ENCODE results near the gene DPY19L1. TPM values are rescaled to one million over a fixed set of nuclear protein-coding genes. Genes with fewer than 3 reads are reported as not detected.
"Not testable (repeated sequence)": the region's sequence is repeated elsewhere in the genome, so short reads cannot be mapped to it uniquely, and the experiment has no call there.

Gene DPY19L1
- total RNA-seq, 4 donors from 2014 or later = 10.8 to 14.3 (median 11.8) TPM

DNA sequence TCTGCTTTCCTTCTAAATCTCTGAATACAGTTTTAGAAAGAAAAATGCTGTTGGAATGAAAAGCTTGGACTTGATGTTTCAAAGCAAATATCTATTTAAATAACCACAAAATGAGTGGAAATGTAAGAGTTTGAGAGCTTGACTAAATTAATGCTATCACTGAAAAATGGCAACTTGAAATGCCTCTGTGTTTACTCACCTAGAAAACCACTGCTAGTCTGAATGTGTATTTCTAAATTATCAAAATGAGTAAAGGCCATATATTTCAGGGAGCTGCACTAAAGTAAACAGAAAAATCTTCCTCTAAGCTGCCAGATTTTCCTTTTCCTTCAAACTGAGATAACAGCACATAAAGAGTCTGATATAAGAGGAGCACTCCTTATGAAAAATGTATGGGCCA, 87.9 kb downstream of the DPY19L1 start:
- no peak for DNase-seq (ENCODE audit: extremely low spot score)
- H3K36me3 ChIP-seq = peaks cover 0 to 6% (median 2%) of the 10 kb centered on the region in 4 donors
- H3K27ac ChIP-seq (replicated peaks in 1 of 4) = no peak overlapping the region
- H3K4me1 ChIP-seq = no peaks in the 10 kb centered on the region
- no peak overlapping the region for H3K4me3 ChIP-seq
- intact Hi-C loops (cut with DNase I) = no loop called here
- H3K27me3 ChIP-seq = no peaks in the 10 kb centered on the region
- H3K9me3 ChIP-seq = no peaks in the 10 kb centered on the region
- no peak for TF ChIP-seq POLR2A (IDR thresholded peaks at IDR 0.05; ENCODE audit: low read depth)

DNA sequence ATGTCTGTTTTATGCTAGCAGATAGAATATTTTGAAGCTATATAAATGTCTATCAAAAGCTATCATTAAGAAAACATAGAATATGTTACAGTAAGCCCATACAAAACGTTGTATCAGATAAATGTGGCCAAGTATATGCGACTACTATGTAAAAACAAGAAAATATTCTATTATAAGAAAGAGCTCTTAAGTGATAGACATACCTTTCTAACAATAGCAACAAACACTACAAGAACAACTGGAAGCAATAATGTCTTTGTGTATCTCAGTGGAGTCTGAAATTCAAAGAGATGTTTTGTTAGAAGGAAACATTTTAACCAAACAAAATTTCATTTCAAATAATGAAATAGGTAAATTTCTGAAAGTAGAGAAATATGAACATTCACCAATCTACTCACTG, 89.9 kb downstream of the DPY19L1 start:
- H3K27me3 ChIP-seq; H3K4me1 ChIP-seq; DNase-seq (ENCODE audit: extremely low spot score); H3K36me3 ChIP-seq; H3K4me3 ChIP-seq; H3K9me3 ChIP-seq; H3K27ac ChIP-seq (replicated peaks in 1 of 4); intact Hi-C loops (cut with DNase I): not testable (repeated sequence)
- WGBS = 86% methylated on average over 2 of the region's 2 CpGs

DNA sequence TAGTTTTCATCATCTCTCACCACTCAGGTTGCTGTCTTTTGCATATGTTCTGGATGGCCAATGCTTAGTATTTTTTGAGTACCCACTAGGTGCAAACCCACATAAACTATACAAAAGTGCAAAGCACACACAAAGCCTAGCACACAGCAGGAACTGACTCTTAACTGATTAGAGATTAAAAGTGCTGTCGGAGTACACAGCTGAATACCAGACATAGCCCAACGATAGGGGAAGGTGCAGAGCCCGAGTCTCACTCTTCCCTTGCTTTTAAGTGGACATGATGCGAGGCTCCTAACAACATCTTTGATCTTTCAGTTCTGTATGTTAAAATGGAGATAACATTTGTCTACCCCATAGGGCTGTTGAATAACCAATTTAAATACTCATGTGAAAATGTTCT, 90.8 kb downstream of the DPY19L1 start:
- 82% methylated on average over 4 of the region's 4 CpGs for WGBS
- H3K27me3 ChIP-seq = no peaks in the 10 kb centered on the region
- H3K4me1 ChIP-seq = no peaks in the 10 kb centered on the region
- DNase-seq (ENCODE audit: extremely low spot score) = no peak
- intact Hi-C loops (cut with DNase I) = no loop called here
- no peaks in the 10 kb centered on the region for H3K9me3 ChIP-seq
- no peak overlapping the region for H3K4me3 ChIP-seq
- peaks cover 0 to 4% (median 0%) of the 10 kb centered on the region in 4 donors for H3K36me3 ChIP-seq
- H3K27ac ChIP-seq (replicated peaks in 1 of 4) = no peak overlapping the region
- TF ChIP-seq CTCF (IDR thresholded peaks at IDR 0.05) = no peak
- TF ChIP-seq EP300 (IDR thresholded peaks at IDR 0.05) = no peak
- TF ChIP-seq POLR2A (IDR thresholded peaks at IDR 0.05; ENCODE audit: low read depth) = no peak
- TF ChIP-seq POLR2AphosphoS5 (IDR thresholded peaks at IDR 0.05) = no peak

- H3K36me3 ChIP-seq; DNase-seq (ENCODE audit: extremely low spot score); H3K4me3 ChIP-seq; H3K27me3 ChIP-seq; H3K27ac ChIP-seq (replicated peaks in 1 of 4); intact Hi-C loops (cut with DNase I); H3K9me3 ChIP-seq; H3K4me1 ChIP-seq: not testable (repeated sequence)
- WGBS = 51% methylated on average over 7 of the region's 7 CpGs
Measured at GRCh38 chr7:34945894-34946477, 91.3 kb downstream of the DPY19L1 start.

- WGBS = 93% methylated on average over 6 of the region's 6 CpGs
Measured at GRCh38 chr7:34939175-34939574, 98.1 kb downstream of the DPY19L1 start.

GRCh38 chr7:34935735-34936165, 101.5 kb downstream of the DPY19L1 start:
- H3K4me1 ChIP-seq; intact Hi-C loops (cut with DNase I): not testable (repeated sequence)

More at GRCh38 chr7:34939175-34939574, 98.1 kb downstream of the DPY19L1 start:
- Histone ChIP-seq H3K27ac (replicated peaks in 1 of 4) (no peak overlapping the region), H3K36me3 (peaks cover 0 to 25% (median 16%) of the 10 kb centered on the region in 4 donors), H3K9me3 (no peaks in the 10 kb centered on the region), H3K27me3 (no peaks in the 10 kb centered on the region), H3K4me1 (no peaks in the 10 kb centered on the region), H3K4me3 (no peak overlapping the region)
- no peak for DNase-seq (ENCODE audit: extremely low spot score)
- intact Hi-C loops (cut with DNase I) = no loop called here
- no peak for TF ChIP-seq CTCF (IDR thresholded peaks at IDR 0.05)
- TF ChIP-seq EP300 (IDR thresholded peaks at IDR 0.05) = no peak
- no peak for TF ChIP-seq POLR2AphosphoS5 (IDR thresholded peaks at IDR 0.05)
- no peak for TF ChIP-seq POLR2A (IDR thresholded peaks at IDR 0.05; ENCODE audit: low read depth)

GRCh38 chr7:34931739-34932138, 105.5 kb downstream of the DPY19L1 start:
- WGBS = 97% methylated on average over 1 of the region's 1 CpG
- intact Hi-C loops (cut with DNase I) = no loop called here
- H3K36me3 ChIP-seq = peaks cover 0 to 21% (median 5%) of the 10 kb centered on the region in 4 donors
- H3K27ac ChIP-seq (replicated peaks in 1 of 4) = no peak overlapping the region
- no peaks in the 10 kb centered on the region for H3K27me3 ChIP-seq
- TF ChIP-seq POLR2AphosphoS5 (IDR thresholded peaks at IDR 0.05) (no peak), EP300 (IDR thresholded peaks at IDR 0.05) (no peak), CTCF (IDR thresholded peaks at IDR 0.05) (no peak), POLR2A (IDR thresholded peaks at IDR 0.05; ENCODE audit: low read depth) (no peak)
- H3K4me1 ChIP-seq = no peaks in the 10 kb centered on the region
- no peak overlapping the region for H3K4me3 ChIP-seq
- no peaks in the 10 kb centered on the region for H3K9me3 ChIP-seq
- DNase-seq (ENCODE audit: extremely low spot score) = no peak

More at GRCh38 chr7:34935735-34936165, 101.5 kb downstream of the DPY19L1 start:
- H3K27me3 ChIP-seq; H3K27ac ChIP-seq (replicated peaks in 1 of 4); H3K4me3 ChIP-seq; H3K9me3 ChIP-seq; DNase-seq (ENCODE audit: extremely low spot score): not testable (repeated sequence)
- 78% methylated on average over 1 of the region's 2 CpGs for WGBS
- peaks cover 0 to 26% (median 19%) of the 10 kb centered on the region in 4 donors for H3K36me3 ChIP-seq

DNA sequence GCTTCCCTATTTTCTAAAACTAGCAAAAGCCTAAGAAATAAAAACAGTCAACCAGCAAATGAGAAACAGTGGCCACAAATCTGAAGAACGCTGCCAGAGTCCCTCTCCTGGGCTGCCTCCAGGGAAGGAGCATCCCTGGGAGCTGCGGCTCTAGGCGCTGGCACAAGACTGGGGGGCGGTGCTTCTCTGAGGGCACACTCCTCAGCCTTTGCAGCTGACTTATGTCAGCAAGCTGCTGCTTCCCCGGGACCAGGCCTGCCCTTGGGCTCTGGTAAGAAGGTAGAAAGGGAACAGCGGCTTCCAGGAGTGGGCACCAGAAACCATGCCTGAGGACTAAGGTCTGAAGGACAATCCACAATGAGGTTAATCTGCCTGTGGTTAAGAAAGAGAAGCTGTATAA, 107.5 kb downstream of the DPY19L1 start:
- intact Hi-C loops (cut with DNase I) = not testable (repeated sequence)

More for the DNA sequence above, 107.5 kb downstream of the DPY19L1 start:
- H3K27ac ChIP-seq (replicated peaks in 1 of 4); H3K4me1 ChIP-seq; H3K9me3 ChIP-seq; H3K27me3 ChIP-seq; DNase-seq (ENCODE audit: extremely low spot score); H3K4me3 ChIP-seq: not testable (repeated sequence)
- peaks cover 0 to 13% (median 3%) of the 10 kb centered on the region in 4 donors for H3K36me3 ChIP-seq
- whole genome bisulfite sequencing = 93% methylated on average over 6 of the region's 6 CpGs

Measured in esophagus muscularis mucosa (tissue), 4 donors.